T-helper 1 cell treated with Interleukin-12 subunit alpha and Interleukin-12 subunit beta and Interleukin-4 antibody, amounts not matched to agents 30 ng/mL and 1 ng/mL, for 36 hours (primary cell): ENCODE results near the gene CCS. TPM values are rescaled to one million over a fixed set of nuclear protein-coding genes. Genes with fewer than 3 reads are reported as not detected.

ENCODE experiments used
- total RNA-seq: library from RNA; stranded (reverse); gene quantifications from 2 replicates; pipeline ENCODE4 v1.2.3, GENCODE V29; 2022

CCS gene
- total RNA-seq, 1 donor from 2014 or later, result 42.7 TPM

Other genes starting within 250 kb of the CCS start
- gene BRMS1, start 248.1 kb upstream of the CCS start, total RNA-seq, result 53.7 and 53.8 TPM in 2 replicates
- gene B4GAT1, start 245.6 kb upstream of the CCS start, total RNA-seq, result 7.6 and 7.7 TPM in 2 replicates
- gene SLC29A2, start 221.4 kb upstream of the CCS start, total RNA-seq, result 6.1 and 6.8 TPM in 2 replicates
- 0.07 and 0.42 TPM in 2 replicates for gene NPAS4, start 172.2 kb upstream of the CCS start, total RNA-seq
- 60.4 and 60.5 TPM in 2 replicates for gene MRPL11, start 154.3 kb upstream of the CCS start, total RNA-seq
- 7.8 and 10.1 TPM in 2 replicates for gene PELI3, start 126.3 kb upstream of the CCS start, total RNA-seq
- 94.0 and 94.1 TPM in 2 replicates for gene DPP3, start 112.8 kb upstream of the CCS start, total RNA-seq
- gene BBS1, start 82.5 kb upstream of the CCS start, total RNA-seq, result 21.5 and 23.4 TPM in 2 replicates
- gene ZDHHC24, start 47.1 kb upstream of the CCS start, total RNA-seq, result 16.2 and 17.5 TPM in 2 replicates
- gene ACTN3, start 46.3 kb upstream of the CCS start, total RNA-seq, result not detected in 2 replicates
- 1.2 and 2.0 TPM in 2 replicates for gene CTSF, start 24.6 kb upstream of the CCS start, total RNA-seq
- gene CCDC87, start 122 bp upstream of the CCS start, total RNA-seq, result 0.15 TPM in 1 of 2 replicates, not detected in the other
- gene RBM14, start 23.4 kb downstream of the CCS start, total RNA-seq, result 147 and 160 TPM in 2 replicates
- gene RBM4, start 45.5 kb downstream of the CCS start, total RNA-seq, result 124 and 138 TPM in 2 replicates
- gene RBM4B, start 84.7 kb downstream of the CCS start, total RNA-seq, result 15.4 and 16.8 TPM in 2 replicates
- 0.05 and 0.39 TPM in 2 replicates for gene SPTBN2, start 136.0 kb downstream of the CCS start, total RNA-seq